Left hindlimb (tissue), 1 donor: ENCODE results near the gene ABCF2.

Experiments
- DNase-seq: peaks from one replicate; pipeline ENCODE4 v3.0.0-alpha.2; 2018

Gene ABCF2

GRCh38 chr7:151215396-151215795 is 11.6 kb downstream of the ABCF2 start:
- no peak for DNase-seq

- no peak for DNase-seq
These were observed 13.2 kb downstream of the ABCF2 start for GRCh38 chr7:151213826-151214225.

GRCh38 chr7:151212626-151213025 is 14.4 kb downstream of the ABCF2 start:
- peak; percentile 7 for DNase-seq

- DNase-seq, result no peak
These were observed 15.7 kb downstream of the ABCF2 start for GRCh38 chr7:151211155-151211772.

GRCh38 chr7:151210087-151210854 is 16.7 kb downstream of the ABCF2 start, which contains the start of gene H2BK1:
Gene H2BK1 (minus strand): TSS chr7:151210488. CDS start chr7:151210318, 170 bp downstream.
- peak; percentile 20 for DNase-seq

- peak; percentile 12 for DNase-seq
These were observed 17.4 kb downstream of the ABCF2 start for GRCh38 chr7:151209588-151209987.

- no peak for DNase-seq
These were observed 18.6 kb downstream of the ABCF2 start for GRCh38 chr7:151208253-151208862.

GRCh38 chr7:151207804-151208203 is 19.2 kb downstream of the ABCF2 start:
- DNase-seq, result no peak

- DNase-seq, result no peak
These were observed 19.7 kb downstream of the ABCF2 start for GRCh38 chr7:151207315-151207714.

GRCh38 chr7:151206914-151207313 is 20.1 kb downstream of the ABCF2 start:
- DNase-seq, result no peak

GRCh38 chr7:151205730-151206129 is 21.3 kb downstream of the ABCF2 start:
- no peak for DNase-seq

GRCh38 chr7:151204383-151205032 is 22.5 kb downstream of the ABCF2 start:
- DNase-seq, result no peak

- DNase-seq, result no peak
These were observed 24.2 kb downstream of the ABCF2 start for GRCh38 chr7:151202836-151203235.

- DNase-seq, result no peak
These were observed 25.3 kb downstream of the ABCF2 start for GRCh38 chr7:151201751-151202150.

GRCh38 chr7:151201344-151201743 is 25.7 kb downstream of the ABCF2 start:
- DNase-seq, result no peak

GRCh38 chr7:151198945-151199848 is 27.8 kb downstream of the ABCF2 start:
- DNase-seq, result peak; percentile 60

- no peak for DNase-seq
These were observed 29.1 kb downstream of the ABCF2 start for GRCh38 chr7:151197932-151198331.

GRCh38 chr7:151195616-151196450 is 31.2 kb downstream of the ABCF2 start:
- no peak for DNase-seq

GRCh38 chr7:151194188-151194587 is 32.8 kb downstream of the ABCF2 start:
- DNase-seq, result no peak

- no peak for DNase-seq
These were observed 33.6 kb downstream of the ABCF2 start for GRCh38 chr7:151193203-151193978.
